ENCODE measurements around the gene FAM120A. TPM values are rescaled to one million over a fixed set of nuclear protein-coding genes. Genes with fewer than 3 reads are reported as not detected.

FAM120A gene
- total RNA-seq, 6 experiments from 2014 or later = 61.9 to 92.1 (median 76.0) TPM

GRCh38 chr9:93595461-93595860 lies 144.0 kb downstream of the FAM120A start:
- TF ChIP-seq CTCF (IDR thresholded peaks at IDR 0.05) (no peak), POLR2A (IDR thresholded peaks at IDR 0.05) (no peak)
- Histone ChIP-seq H3K4me1 (no peaks in the 10 kb centered on the region), H3K36me3 (no peaks in the 10 kb centered on the region), H3K27ac (no peak overlapping the region), H3K9me3 (no peaks in the 10 kb centered on the region), H3K27me3 (no peaks in the 10 kb centered on the region), H3K4me3 (no peak overlapping the region)
- intact Hi-C loops (cut with DNase I) = no loop called here
- ATAC-seq (no peak), DNase-seq (peak in 1 of 3 donors; percentile 20)
- WGBS (ENCODE audit: insufficient coverage, low coverage, low lambda C conversion rate, missing lambda C conversion rate) = 92% methylated on average over 5 of the region's 5 CpGs

GRCh38 chr9:93595861-93596365 lies 144.4 kb downstream of the FAM120A start:
- TF ChIP-seq POLR2A (IDR thresholded peaks at IDR 0.05) = no peak
- TF ChIP-seq CTCF (IDR thresholded peaks at IDR 0.05) = no peak
- H3K4me1 ChIP-seq = no peaks in the 10 kb centered on the region
- H3K27me3 ChIP-seq = no peaks in the 10 kb centered on the region
- DNase-seq = peak in 1 of 3 donors; percentile 27
- no peak for ATAC-seq
- WGBS (ENCODE audit: insufficient coverage, low coverage, low lambda C conversion rate, missing lambda C conversion rate) = 29% methylated on average over 1 of the region's 5 CpGs
- intact Hi-C loops (cut with DNase I) = no loop called here
- no peaks in the 10 kb centered on the region for H3K36me3 ChIP-seq
- H3K4me3 ChIP-seq = no peak overlapping the region
- H3K27ac ChIP-seq = no peak overlapping the region
- no peaks in the 10 kb centered on the region for H3K9me3 ChIP-seq

- Histone ChIP-seq H3K9me3 (no peaks in the 10 kb centered on the region), H3K4me1 (no peaks in the 10 kb centered on the region), H3K4me3 (no peak overlapping the region), H3K27ac (no peak overlapping the region), H3K36me3 (no peaks in the 10 kb centered on the region), H3K27me3 (no peaks in the 10 kb centered on the region)
- peak in 1 of 3 donors; percentile 27 for DNase-seq
- intact Hi-C loops (cut with DNase I) = no loop called here
- 81% methylated on average over 3 of the region's 4 CpGs for WGBS (ENCODE audit: insufficient coverage, low coverage, low lambda C conversion rate, missing lambda C conversion rate)
- ATAC-seq = no peak
- TF ChIP-seq POLR2A (IDR thresholded peaks at IDR 0.05) = no peak
- TF ChIP-seq CTCF (IDR thresholded peaks at IDR 0.05) = no peak
Observed at GRCh38 chr9:93596399-93596798, 144.9 kb downstream of the FAM120A start.

GRCh38 chr9:93597142-93597706 lies 145.7 kb downstream of the FAM120A start:
- ATAC-seq (no peak), DNase-seq (peak in 1 of 3 donors; percentile 32)
- Histone ChIP-seq H3K4me3 (no peak overlapping the region), H3K36me3 (no peaks in the 10 kb centered on the region), H3K9me3 (no peaks in the 10 kb centered on the region), H3K27me3 (no peaks in the 10 kb centered on the region), H3K27ac (no peak overlapping the region), H3K4me1 (no peaks in the 10 kb centered on the region)
- WGBS (ENCODE audit: insufficient coverage, low coverage, low lambda C conversion rate, missing lambda C conversion rate) = 94% methylated on average over 3 of the region's 6 CpGs
- intact Hi-C loops (cut with DNase I) = no loop called here
- TF ChIP-seq POLR2A (IDR thresholded peaks at IDR 0.05) (no peak), CTCF (IDR thresholded peaks at IDR 0.05) (no peak)
